B cell (primary cell): ENCODE measurements around the gene GLI3. TPM values are rescaled to one million over a fixed set of nuclear protein-coding genes. Genes with fewer than 3 reads are reported as not detected.

Experiments
- ATAC-seq: fragments of 200-7000 bp; cut with Tn5 transposase; one replicate; pipeline ENCODE4 v1.10.0; 2021; ENCODE audit warnings: low read depth, mild to moderate bottlenecking, moderate number of reproducible peaks, moderate library complexity
- CTCF ChIA-PET: fragments of 350-600 bp; sonication (Branson Sonifier 250); formaldehyde crosslinking; loops from one replicate; lab custom pipeline; 2021; ENCODE audit warnings: antibody characterized with exemption, inconsistent platforms; lab: Charles Lee
- POLR2A ChIA-PET: fragments of 350-600 bp; sonication (Branson Sonifier 250); formaldehyde crosslinking; loops from one replicate; lab custom pipeline; 2021; ENCODE audit warnings: antibody characterized with exemption; lab: Charles Lee
- DNase-seq: peaks from one replicate; pipeline ENCODE4 v3.0.0; 2013
- H2AFZ ChIP-seq: 2 replicates; pipeline ENCODE4 v1.6.1; 2012; ENCODE audit warnings: mild to moderate bottlenecking, low read depth, low read length; ENCODE audit not compliant: insufficient read depth, poor library complexity, severe bottlenecking
- H3K27ac ChIP-seq, 2 donors: 1 replicate in 1 of 2; 2 replicates in 1 of 2; pipeline ENCODE4 v1.5.1; 2012 to 2013; ENCODE audit warnings: low read length in 2 of 2, mild to moderate bottlenecking in 2 of 2, moderate library complexity in 1 of 2
- H3K27me3 ChIP-seq, 4 experiments: fragments of 200-600 bp in 1 of 4; sonication (generic) in 1 of 4; replicated peaks in 1 of 4; 1 replicate in 2 of 4; 2 replicates in 2 of 4; pipeline versions ENCODE4 v1.6.1 to v1.7.0; 2013 to 2016; ENCODE audit warnings: low read length in 3 of 4, mild to moderate bottlenecking in 2 of 4, mixed read lengths in 1 of 4, moderate library complexity in 1 of 4; ENCODE audit not compliant: insufficient read depth in 4 of 4, control insufficient read depth in 3 of 4; ENCODE audit errors: control extremely low read depth in 1 of 4
- H3K36me3 ChIP-seq, 2 experiments: replicated peaks in 1 of 2; 1 replicate in 1 of 2; 2 replicates in 1 of 2; pipeline versions ENCODE4 v1.6.1 to v1.7.1; 2013; ENCODE audit warnings: low read length in 1 of 2; ENCODE audit not compliant: insufficient read depth in 2 of 2, control insufficient read depth in 1 of 2; ENCODE audit errors: control extremely low read depth in 1 of 2, extremely low read depth in 1 of 2
- H3K4me1 ChIP-seq, 2 donors: fragments of 200-600 bp in 1 of 2; sonication (generic) in 1 of 2; 1 replicate in 1 of 2; 2 replicates in 1 of 2; pipeline versions ENCODE4 v1.5.1 to v1.6.1; 2013 to 2017; ENCODE audit warnings: low read length in 2 of 2; ENCODE audit not compliant: control insufficient read depth in 2 of 2, insufficient read depth in 2 of 2
- H3K4me2 ChIP-seq: replicated peaks from 2 replicates; pipeline ENCODE3; 2012; ENCODE audit warnings: mild to moderate bottlenecking, low read depth, low read length; ENCODE audit not compliant: poor library complexity, severe bottlenecking
- H3K4me3 ChIP-seq, 5 experiments: fragments of 200-600 bp in 1 of 5; sonication (generic) in 1 of 5; 1 replicate in 3 of 5; 2 replicates in 2 of 5; pipeline versions ENCODE4 v1.5.1 to v1.7.0; 2011 to 2016; ENCODE audit warnings: low read length in 4 of 5, mild to moderate bottlenecking in 4 of 5, low read depth in 2 of 5, control low read depth in 1 of 5, moderate library complexity in 1 of 5; ENCODE audit not compliant: insufficient read depth in 1 of 5; ENCODE audit errors: control extremely low read depth in 1 of 5, extremely low read depth in 1 of 5
- H3K79me2 ChIP-seq: fragments of 200-600 bp; sonication (generic); one replicate; pipeline ENCODE4 v1.6.0; 2016; ENCODE audit warnings: low read length; ENCODE audit not compliant: control insufficient read depth, insufficient read depth
- H3K9ac ChIP-seq: fragments of 200-600 bp; sonication (generic); 2 replicates; pipeline ENCODE4 v1.6.1; 2017; ENCODE audit warnings: mild to moderate bottlenecking, low read length, moderate library complexity
- H3K9me3 ChIP-seq, 3 donors: one replicate each; pipeline versions ENCODE4 v1.6.1 to v1.7.1; 2013; ENCODE audit warnings: low read length in 2 of 3; ENCODE audit not compliant: control insufficient read depth in 2 of 3, insufficient read depth in 1 of 3; ENCODE audit errors: control extremely low read depth in 1 of 3
- H4K20me1 ChIP-seq: 2 replicates; pipeline ENCODE4 v1.6.0; 2012; ENCODE audit warnings: mild to moderate bottlenecking, low read length; ENCODE audit not compliant: insufficient read depth, control insufficient read depth, poor library complexity, severe bottlenecking
- H3K27ac Mint-ChIP-seq: one replicate; pipeline ENCODE4 v1.8.0; 2021; ENCODE audit warnings: mixed read lengths
- H3K27me3 Mint-ChIP-seq: one replicate; pipeline ENCODE4 v1.8.0; 2021; ENCODE audit warnings: mixed read lengths
- H3K4me1 Mint-ChIP-seq: one replicate; pipeline ENCODE4 v1.8.0; 2021; ENCODE audit warnings: mixed read lengths
- H3K4me3 Mint-ChIP-seq: one replicate; pipeline ENCODE4 v1.8.0; 2021; ENCODE audit warnings: mixed read lengths
- H3K9me3 Mint-ChIP-seq: one replicate; pipeline ENCODE4 v1.8.0; 2022; ENCODE audit warnings: mixed read lengths; ENCODE audit not compliant: insufficient read depth
- CTCF ChIP-seq: fragments of 200-600 bp; IDR thresholded peaks from one replicate; pipeline ENCODE4 v1.8.0; 2022; ENCODE audit warnings: antibody characterized with exemption, mild to moderate bottlenecking
- EZH2 ChIP-seq: IDR thresholded peaks from 2 replicates; pipeline ENCODE4 v1.6.1; 2012; ENCODE audit warnings: borderline replicate concordance, low read depth, mild to moderate bottlenecking, moderate library complexity, low read length; ENCODE audit not compliant: insufficient read depth, poor library complexity, severe bottlenecking
- WGBS: methylation state at CpG from one replicate; pipeline ENCODE4 v1.1.5; 2013; ENCODE audit warnings: missing lambda C conversion rate; ENCODE audit not compliant: insufficient coverage; 5-methylcytosine and 5-hydroxymethylcytosine counted together
- intact Hi-C: fragments of 100-400 bp; cut with micrococcal nuclease; formaldehyde crosslinking; loops from one replicate; pipeline ENCODE4 v1.10.0; 2022
- polyA plus RNA-seq: library from polyadenylated mRNA; depleted of rRNA; stranded (reverse); fragments of >200 nt; gene quantifications from 2 replicates; pipeline ENCODE4 v1.2.3, GENCODE V29; 2012
- total RNA-seq, 2 donors: library from RNA; stranded (reverse); fragments of 120-200 nt in 1 of 2; gene quantifications; 1 replicate in 1 of 2; 2 replicates in 1 of 2; pipeline versions ENCODE4 v1.2.3 to v1.2.4, GENCODE V29; 2013 to 2022

Gene GLI3
- total and polyA plus RNA-seq, 2 donors (not counting 1 experiment from before 2014, with no cell fraction given): not detected

GRCh38 chr7:42033480-42033879, 203.5 kb downstream of the GLI3 start:
- Mint-ChIP-seq H3K4me1 (no peaks in the 10 kb centered on the region), H3K9me3 (no peaks in the 10 kb centered on the region), H3K27me3 (peaks cover 18% of the 10 kb centered on the region), H3K4me3 (no peak overlapping the region), H3K27ac (no peak overlapping the region)
- intact Hi-C loops: no loop called here
- ATAC-seq (no peak), DNase-seq (no peak)
- no peak for TF ChIP-seq EZH2
- no peak for TF ChIP-seq CTCF
- no peak overlapping the region for H2AFZ ChIP-seq
- H3K4me3 ChIP-seq: no peak overlapping the region
- H3K27me3 ChIP-seq: peaks cover 0 to 4% (median 0%) of the 10 kb centered on the region in 4 experiments
- H3K36me3 ChIP-seq: no peaks in the 10 kb centered on the region
- H3K4me2 ChIP-seq: no peak overlapping the region
- no peaks in the 10 kb centered on the region for H4K20me1 ChIP-seq
- ChIA-PET CTCF (no interaction called here), POLR2A (no interaction called here)
- H3K9ac ChIP-seq: no peak overlapping the region
- no peaks in the 10 kb centered on the region for H3K4me1 ChIP-seq
- H3K79me2 ChIP-seq: no peaks in the 10 kb centered on the region
- H3K9me3 ChIP-seq: no peaks in the 10 kb centered on the region
- no peak overlapping the region for H3K27ac ChIP-seq

- no peak overlapping the region for H3K27ac Mint-ChIP-seq
- no peaks in the 10 kb centered on the region for H3K4me1 ChIP-seq
- no peaks in the 10 kb centered on the region for H3K79me2 ChIP-seq
- no peak overlapping the region for H3K4me2 ChIP-seq
- no peak overlapping the region for H3K4me3 ChIP-seq
- DNase-seq: no peak
- no peak overlapping the region for H3K4me3 Mint-ChIP-seq
- no peak for ATAC-seq
- H3K36me3 ChIP-seq: no peaks in the 10 kb centered on the region
- no peaks in the 10 kb centered on the region for H4K20me1 ChIP-seq
- no peak overlapping the region for H3K9ac ChIP-seq
- H3K27ac ChIP-seq: no peak overlapping the region
- ChIA-PET POLR2A (no interaction called here), CTCF (no interaction called here)
- no peaks in the 10 kb centered on the region for H3K9me3 Mint-ChIP-seq
- intact Hi-C loops: no loop called here
- H2AFZ ChIP-seq: no peak overlapping the region
- no peaks in the 10 kb centered on the region for H3K9me3 ChIP-seq
- peaks cover 12% of the 10 kb centered on the region for H3K27me3 Mint-ChIP-seq
- 76% methylated on average over 4 of the region's 6 CpGs for WGBS
- no peaks in the 10 kb centered on the region for H3K4me1 Mint-ChIP-seq
- TF ChIP-seq CTCF: no peak
- no peak for TF ChIP-seq EZH2
- H3K27me3 ChIP-seq: peaks cover 0 to 4% (median 0%) of the 10 kb centered on the region in 4 experiments
These were observed 207.6 kb downstream of the GLI3 start for GRCh38 chr7:42029405-42029804.
